Psoas muscle (tissue), 8 donors: ENCODE measurements around the gene FARP1. TPM values are rescaled to one million over a fixed set of nuclear protein-coding genes. Genes with fewer than 3 reads are reported as not detected.

Experiments used
- ATAC-seq, 4 donors: fragments of 200-7000 bp; cut with Tn5 transposase; one replicate each; pipeline ENCODE4 v1.9.1; 2020; ENCODE audit warnings: moderate library complexity in 3 of 4, mild to moderate bottlenecking in 2 of 4
- DNase-seq, 2 donors: peaks; one replicate each; pipeline ENCODE4 v3.0.0-alpha.2; 2020
- H3K27ac ChIP-seq: fragments of 200-600 bp; one replicate; pipeline ENCODE4 v1.8.0; 2022
- H3K27me3 ChIP-seq, 3 donors: fragments of 200-600 bp in 1 of 3; one replicate each; pipeline versions ENCODE4 v1.6.1 to v1.8.0; 2013 to 2022; ENCODE audit warnings: low read length in 2 of 3, mild to moderate bottlenecking in 2 of 3, moderate library complexity in 1 of 3; ENCODE audit not compliant: insufficient read depth in 3 of 3
- H3K36me3 ChIP-seq, 2 donors: fragments of 200-600 bp in 1 of 2; one replicate each; pipeline versions ENCODE4 v1.6.1 to v1.8.0; 2013 to 2022; ENCODE audit warnings: low read depth in 1 of 2, mild to moderate bottlenecking in 1 of 2, moderate library complexity in 1 of 2; ENCODE audit not compliant: insufficient read depth in 1 of 2
- H3K4me1 ChIP-seq: fragments of 200-600 bp; one replicate; pipeline ENCODE4 v1.8.0; 2022
- H3K4me3 ChIP-seq: fragments of 200-600 bp; one replicate; pipeline ENCODE4 v1.8.0; 2022; ENCODE audit warnings: mild to moderate bottlenecking
- H3K9me3 ChIP-seq: fragments of 200-600 bp; one replicate; pipeline ENCODE4 v1.8.0; 2022
- CTCF ChIP-seq: fragments of 200-600 bp; IDR thresholded peaks from one replicate; pipeline ENCODE4 v1.8.0; 2022; ENCODE audit warnings: antibody characterized with exemption
- WGBS, 3 donors: extraction: QIAGEN DNeasy Blood & Tissue Kit; methylation state at CpG; one replicate each; pipeline versions ENCODE4 v1.1.6 to v1.1.7; 2013; 5-methylcytosine and 5-hydroxymethylcytosine counted together
- intact Hi-C, 2 donors: fragments of 100-400 bp; cut with DNase I; formaldehyde crosslinking; loops; one replicate each; pipeline versions ENCODE4 v1.11.0 to v1.14.2; 2022
- polyA plus RNA-seq, 3 donors: library from polyadenylated mRNA; stranded (reverse); fragments of 200-250 nt; gene quantifications; one replicate each; pipeline ENCODE4 v1.2.3, GENCODE V29; 2013
- total RNA-seq, 4 donors: library from RNA; stranded (reverse); fragmentation: NEBNext Ultra II Directional in 2 of 4; extraction: Animal tissue kit (Norgen Biotek cat#: 25700) in 2 of 4; gene quantifications; one replicate each; pipeline versions ENCODE4 v1.2.1 to v1.2.4, GENCODE V29; 2021 to 2023
- donor health status: healthy with polysubstance abuse.
- donor health status: DM: no; HTN: no; CAD: no; lungs with moderate emphysema.
- donor health status: Bipolar disorder and iron deficiency.
- donor health status: healthy.
- donor health status: DM: yes; HTN: yes; CAD: no.
- donor health status: DM: no; HTN: no; CAD: no.
- donor health status: DM: no; HTN: no; CAD: no.
- donor health status: DM: yes; HTN: yes; CAD: no.

The FARP1 gene
- total and polyA plus RNA-seq, 7 donors, result 5.7 to 19.4 (median 9.2) TPM

DNA sequence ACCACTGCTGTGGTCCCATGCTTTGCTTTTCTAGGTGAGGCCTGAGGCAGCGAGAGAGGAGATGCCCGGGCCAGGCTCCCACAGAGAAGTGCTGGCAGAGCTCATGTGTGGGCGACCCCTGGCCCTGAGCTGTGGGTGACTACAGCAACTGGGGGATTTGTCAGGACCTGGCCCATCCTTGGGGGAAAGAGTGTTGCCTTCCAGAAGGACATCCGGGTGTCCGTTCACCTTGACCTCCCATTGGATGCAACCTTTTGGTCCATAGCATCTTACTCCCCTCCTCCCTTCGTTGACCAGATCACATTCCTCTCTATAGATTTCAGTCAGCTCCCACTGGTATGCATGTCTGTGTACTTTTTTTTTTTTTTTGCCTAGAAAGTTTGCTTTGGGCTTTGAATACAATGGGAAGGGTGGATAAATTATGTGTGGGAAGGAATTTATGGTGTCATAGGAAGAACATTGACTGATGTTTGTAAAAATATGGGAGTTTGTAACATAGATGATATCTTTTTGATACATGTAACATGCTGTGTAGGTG lies 118.3 kb downstream of the FARP1 start:
- TF ChIP-seq CTCF, result no peak
- H3K4me1 ChIP-seq, result no peaks in the 10 kb centered on the region

DNA sequence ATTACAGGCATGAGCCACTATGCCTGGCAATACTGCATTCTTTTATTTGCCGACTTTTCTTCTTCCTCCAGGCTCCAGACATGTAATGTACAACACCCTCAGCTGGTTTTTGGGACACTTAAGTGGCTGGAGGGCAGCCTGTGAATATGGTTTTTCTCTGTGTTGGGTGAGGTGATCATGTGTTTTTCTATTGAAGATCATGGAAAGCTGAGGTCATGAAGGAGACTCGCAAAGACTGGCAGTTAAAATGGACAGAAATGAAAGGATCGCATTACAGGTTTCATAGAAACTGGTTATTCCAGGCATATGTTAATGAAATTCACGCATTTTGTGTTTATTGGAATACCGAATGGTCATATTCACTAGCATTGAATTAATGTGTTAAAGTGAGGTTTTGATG lies 119.4 kb downstream of the FARP1 start:
- H3K4me1 ChIP-seq, result no peaks in the 10 kb centered on the region
- intact Hi-C loops, result no loop called here
- ATAC-seq (no peak), DNase-seq (no peak)
- WGBS, 3 donors, result 75 to 83% (median 77%) methylated on average over 5 of the region's 5 CpGs
- no peak overlapping the region for H3K27ac ChIP-seq
- H3K9me3 ChIP-seq, result no peaks in the 10 kb centered on the region
- H3K27me3 ChIP-seq, result no peaks in the 10 kb centered on the region
- TF ChIP-seq CTCF, result no peak
- H3K36me3 ChIP-seq, result no peaks in the 10 kb centered on the region
- no peak overlapping the region for H3K4me3 ChIP-seq

More for the DNA sequence above, 118.3 kb downstream of the FARP1 start:
- 86 to 88% (median 86%) methylated on average over 6 of the region's 6 CpGs for WGBS, 3 donors
- intact Hi-C loops, result no loop called here
- no peak for ATAC-seq
- H3K4me3 ChIP-seq, result no peak overlapping the region
- no peaks in the 10 kb centered on the region for H3K36me3 ChIP-seq
- no peak for DNase-seq
- H3K9me3 ChIP-seq, result no peaks in the 10 kb centered on the region
- H3K27ac ChIP-seq, result no peak overlapping the region
- H3K27me3 ChIP-seq, result no peaks in the 10 kb centered on the region

DNA sequence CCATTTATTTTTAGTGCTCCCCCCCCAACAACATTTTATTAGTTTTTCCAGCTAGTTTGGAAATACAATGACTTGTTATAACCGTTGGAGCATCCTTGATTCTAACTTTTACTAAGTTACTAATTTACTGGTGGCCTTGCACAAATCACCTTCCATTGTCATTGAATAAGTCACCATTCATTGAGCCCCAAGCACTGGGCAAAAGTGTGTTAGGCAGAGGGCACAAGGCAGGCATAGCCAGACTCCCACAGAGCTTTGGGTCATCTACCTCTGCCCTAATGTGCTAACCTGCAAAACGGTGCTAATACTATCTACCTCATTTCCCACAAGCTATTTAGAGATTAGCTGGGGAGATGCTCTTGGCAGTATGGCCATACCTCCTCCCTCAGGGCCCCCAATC lies 120.9 kb downstream of the FARP1 start:
- no peaks in the 10 kb centered on the region for H3K27me3 ChIP-seq
- no peak for TF ChIP-seq CTCF
- H3K36me3 ChIP-seq, result no peaks in the 10 kb centered on the region
- DNase-seq, result no peak
- no peak for ATAC-seq
- WGBS, 3 donors, result 82 to 88% (median 85%) methylated on average over 2 of the region's 2 CpGs
- H3K9me3 ChIP-seq, result no peaks in the 10 kb centered on the region
- intact Hi-C loops, result no loop called here
- H3K4me1 ChIP-seq, result no peaks in the 10 kb centered on the region
- no peak overlapping the region for H3K27ac ChIP-seq
- no peak overlapping the region for H3K4me3 ChIP-seq

- intact Hi-C loops, result no loop called here
- H3K4me3 ChIP-seq, result no peak overlapping the region
- no peaks in the 10 kb centered on the region for H3K9me3 ChIP-seq
- DNase-seq (no peak), ATAC-seq (no peak)
- no peak for TF ChIP-seq CTCF
- H3K4me1 ChIP-seq, result no peaks in the 10 kb centered on the region
- no peaks in the 10 kb centered on the region for H3K36me3 ChIP-seq
- 93 to 98% (median 97%) methylated on average over 5 of the region's 5 CpGs for WGBS, 3 donors
- H3K27me3 ChIP-seq, result no peaks in the 10 kb centered on the region
- no peak overlapping the region for H3K27ac ChIP-seq
Measured at GRCh38 chr13:98264877-98265276, 122.0 kb downstream of the FARP1 start.
